ENCODE measurements around the gene DNAH8. TPM values are rescaled to one million over a fixed set of nuclear protein-coding genes. Genes with fewer than 3 reads are reported as not detected.

DNAH8 gene
- total RNA-seq, 1 experiment from 2014 or later, result not detected

GRCh38 chr6:39053016-39053624, 338.0 kb downstream of the DNAH8 start (continued):
- TF ChIP-seq REST (IDR thresholded peaks at IDR 0.05; ENCODE audit: low read depth) (no peak), YY1 (IDR thresholded peaks at IDR 0.05; ENCODE audit: extremely low read depth, insufficient replicate concordance, low read depth, low read length) (no peak), ELF1 (IDR thresholded peaks at IDR 0.05; ENCODE audit: borderline replicate concordance, low read depth) (no peak)

- Histone ChIP-seq H4K20me1 (ENCODE audit: insufficient read depth) (no peaks in the 10 kb centered on the region), H3K36me3 (ENCODE audit: control insufficient read depth in 1 of 2, insufficient read depth in 2 of 2, low read length in 2 of 2) (no peaks in the 10 kb centered on the region), H3K4me2 (ENCODE audit: low read length) (no peak overlapping the region), H3K9me3 (ENCODE audit: control insufficient read depth in 1 of 2, insufficient read depth in 1 of 2, low read depth in 1 of 2, low read length in 2 of 2) (no peaks in the 10 kb centered on the region), H2AFZ (ENCODE audit: low read depth, low read length, poor library complexity, severe bottlenecking) (no peak overlapping the region), H3K79me2 (ENCODE audit: insufficient read depth, low read length) (no peaks in the 10 kb centered on the region), H3K4me1 (ENCODE audit: control insufficient read depth in 1 of 2, insufficient read depth in 2 of 2, low read length in 2 of 2) (no peaks in the 10 kb centered on the region), H3K9ac (ENCODE audit: low read length) (no peak overlapping the region), H3K27ac (ENCODE audit: low read depth, low read length) (no peak overlapping the region), H3K4me3 (replicated peaks in 1 of 2; ENCODE audit: low read depth in 1 of 2, low read length in 2 of 2) (no peak overlapping the region), H3K9me2 (ENCODE audit: insufficient read depth) (no peaks in the 10 kb centered on the region), H3K27me3 (ENCODE audit: insufficient read depth, low read length) (peaks cover 22% of the 10 kb centered on the region)
- ATAC-seq, result no peak
- ChIA-PET RAD21 (ENCODE audit: low non-redundant PET in 1 of 2, low total read pairs in 2 of 2, uncharacterized antibody in 2 of 2, unreplicated experiment in 2 of 2) (no interaction called here), CTCF (no interaction called here), POLR2A (no interaction called here)
- no peak for TF ChIP-seq EZH2 (IDR thresholded peaks at IDR 0.05)
- TF ChIP-seq MAX (IDR thresholded peaks at IDR 0.05), result no peak
- no peak for TF ChIP-seq TCF7L2 (IDR thresholded peaks at IDR 0.05; ENCODE audit: borderline replicate concordance, extremely low read depth, insufficient read depth, insufficient read length)
- TF ChIP-seq REST (IDR thresholded peaks at IDR 0.05; ENCODE audit: low read depth), result no peak
- BruUV-seq (replicated peaks), result no TSS peak
- intact Hi-C loops (cut with micrococcal nuclease), result no loop called here
- no peak for DNase-seq (ENCODE audit: low read depth, low spot score)
Observed at GRCh38 chr6:39053854-39054576, 338.9 kb downstream of the DNAH8 start.
